Kidney epithelial cell (primary cell): ENCODE data around the gene IFFO2. TPM values are rescaled to one million over a fixed set of nuclear protein-coding genes. Genes with fewer than 3 reads are reported as not detected.

ENCODE experiments used
- DNase-seq: peaks from one replicate; pipeline ENCODE4 v3.0.0-alpha.2; 2010; ENCODE audit warnings: low read depth
- H3K27me3 ChIP-seq: 2 replicates; pipeline ENCODE4 v1.6.0; 2011; ENCODE audit warnings: low read length; ENCODE audit not compliant: control insufficient read depth, insufficient read depth
- H3K36me3 ChIP-seq: 2 replicates; pipeline ENCODE4 v1.5.1; 2011; ENCODE audit warnings: low read length; ENCODE audit not compliant: control insufficient read depth, insufficient read depth
- H3K4me3 ChIP-seq: 2 replicates; pipeline ENCODE4 v1.5.1; 2011; ENCODE audit warnings: low read depth, mild to moderate bottlenecking, control low read depth, low read length
- total RNA-seq: library from RNA; depleted of rRNA; stranded (reverse); fragments of >200 nt; gene quantifications from 2 replicates; pipeline ENCODE4 v1.2.3, GENCODE V29; 2015
- TF ChIP-seq, protein P1 (sequence below): IDR thresholded peaks from 2 replicates; pipeline ENCODE4 v1.5.1; 2011; ENCODE audit warnings: mild to moderate bottlenecking, moderate library complexity, low read length, control low read depth, inconsistent platforms; ENCODE audit not compliant: insufficient read depth, poor library complexity, severe bottlenecking

The IFFO2 gene
- total RNA-seq, 1 donor from 2014 or later: 25.3 TPM

DNA sequence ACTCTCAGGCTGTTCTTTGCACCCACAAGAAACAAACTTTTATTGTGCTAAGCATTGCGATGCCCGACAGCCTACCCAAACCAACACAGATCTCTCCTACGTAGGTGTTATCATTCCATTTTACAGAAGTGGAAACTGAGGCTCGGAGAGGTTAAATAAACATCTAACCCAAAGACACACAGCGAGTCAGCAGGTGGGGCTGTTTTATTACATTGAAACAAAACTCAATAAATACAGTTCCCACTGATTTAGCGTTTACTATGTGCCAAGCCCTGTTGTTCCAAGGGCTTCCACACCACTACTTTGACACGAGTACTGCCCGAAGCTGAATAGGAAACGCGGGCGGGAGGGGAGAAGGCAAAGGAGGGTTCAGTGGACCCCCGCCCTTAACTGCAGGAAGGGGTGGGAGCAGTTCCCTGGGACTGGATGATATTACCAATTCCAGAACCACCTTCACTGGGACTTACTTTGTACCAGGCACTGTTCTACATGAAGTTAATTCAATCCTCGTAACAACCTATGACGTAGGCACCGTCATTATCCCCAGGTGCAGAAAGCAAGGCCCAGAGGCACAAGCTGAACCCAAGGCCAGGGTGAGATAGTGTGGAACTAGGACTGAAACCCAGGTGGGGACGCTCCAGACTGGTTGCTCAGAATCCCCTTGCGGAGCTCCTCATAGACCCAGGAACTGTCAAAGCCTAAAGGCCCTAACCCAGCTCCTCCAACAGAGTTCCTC lies 34.8 kb downstream of the IFFO2 start:
- DNase-seq: no peak
- H3K4me3 ChIP-seq: no peak overlapping the region
- TF ChIP-seq, protein P1, sequence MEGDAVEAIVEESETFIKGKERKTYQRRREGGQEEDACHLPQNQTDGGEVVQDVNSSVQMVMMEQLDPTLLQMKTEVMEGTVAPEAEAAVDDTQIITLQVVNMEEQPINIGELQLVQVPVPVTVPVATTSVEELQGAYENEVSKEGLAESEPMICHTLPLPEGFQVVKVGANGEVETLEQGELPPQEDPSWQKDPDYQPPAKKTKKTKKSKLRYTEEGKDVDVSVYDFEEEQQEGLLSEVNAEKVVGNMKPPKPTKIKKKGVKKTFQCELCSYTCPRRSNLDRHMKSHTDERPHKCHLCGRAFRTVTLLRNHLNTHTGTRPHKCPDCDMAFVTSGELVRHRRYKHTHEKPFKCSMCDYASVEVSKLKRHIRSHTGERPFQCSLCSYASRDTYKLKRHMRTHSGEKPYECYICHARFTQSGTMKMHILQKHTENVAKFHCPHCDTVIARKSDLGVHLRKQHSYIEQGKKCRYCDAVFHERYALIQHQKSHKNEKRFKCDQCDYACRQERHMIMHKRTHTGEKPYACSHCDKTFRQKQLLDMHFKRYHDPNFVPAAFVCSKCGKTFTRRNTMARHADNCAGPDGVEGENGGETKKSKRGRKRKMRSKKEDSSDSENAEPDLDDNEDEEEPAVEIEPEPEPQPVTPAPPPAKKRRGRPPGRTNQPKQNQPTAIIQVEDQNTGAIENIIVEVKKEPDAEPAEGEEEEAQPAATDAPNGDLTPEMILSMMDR: no peak
- no peaks in the 10 kb centered on the region for H3K27me3 ChIP-seq
- H3K36me3 ChIP-seq: no peaks in the 10 kb centered on the region

DNA sequence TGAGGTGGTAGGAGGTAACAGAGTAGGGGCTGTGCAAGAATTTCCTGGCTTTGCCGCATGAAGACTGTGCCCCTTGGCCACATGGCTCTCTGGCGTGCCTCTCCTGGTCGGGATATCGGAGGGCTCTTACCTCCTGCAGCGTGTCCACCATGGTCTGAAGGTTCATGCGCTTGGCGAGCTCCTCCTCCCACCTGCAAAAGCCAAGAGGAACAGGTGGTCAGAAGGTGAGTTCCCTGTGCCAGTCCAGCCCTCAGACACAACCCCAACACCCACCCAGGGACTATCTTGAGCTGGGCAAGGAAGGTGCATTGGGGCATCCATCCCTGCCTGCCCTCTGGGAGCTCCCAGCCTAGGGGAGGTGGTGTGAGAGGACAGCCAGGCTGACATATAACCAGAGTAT lies 35.5 kb downstream of the IFFO2 start:
- H3K4me3 ChIP-seq: no peak overlapping the region
- no peak for DNase-seq
- TF ChIP-seq, protein P1: no peak
- no peaks in the 10 kb centered on the region for H3K27me3 ChIP-seq
- no peaks in the 10 kb centered on the region for H3K36me3 ChIP-seq

DNA sequence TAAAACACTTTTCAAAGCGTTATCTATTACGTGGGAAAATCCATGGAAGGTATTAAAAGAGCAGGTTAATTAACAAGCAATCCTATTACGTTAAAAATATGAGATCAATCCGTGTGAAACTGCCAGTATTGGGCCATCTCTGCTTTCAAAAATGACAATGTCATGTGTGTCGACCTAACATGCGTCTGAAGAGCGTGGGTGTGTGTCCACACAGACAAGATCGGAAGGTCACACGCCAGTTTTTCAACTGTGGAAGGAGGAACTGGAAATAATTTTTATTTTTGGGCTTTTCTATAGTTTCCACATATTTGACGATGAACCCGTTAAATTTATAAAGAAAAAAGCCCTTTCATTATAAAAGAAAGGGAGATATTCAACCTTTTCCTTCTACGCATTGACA lies 36.5 kb downstream of the IFFO2 start:
- H3K36me3 ChIP-seq: no peaks in the 10 kb centered on the region
- DNase-seq: no peak
- no peak overlapping the region for H3K4me3 ChIP-seq
- H3K27me3 ChIP-seq: no peaks in the 10 kb centered on the region
- TF ChIP-seq, protein P1: no peak

DNA sequence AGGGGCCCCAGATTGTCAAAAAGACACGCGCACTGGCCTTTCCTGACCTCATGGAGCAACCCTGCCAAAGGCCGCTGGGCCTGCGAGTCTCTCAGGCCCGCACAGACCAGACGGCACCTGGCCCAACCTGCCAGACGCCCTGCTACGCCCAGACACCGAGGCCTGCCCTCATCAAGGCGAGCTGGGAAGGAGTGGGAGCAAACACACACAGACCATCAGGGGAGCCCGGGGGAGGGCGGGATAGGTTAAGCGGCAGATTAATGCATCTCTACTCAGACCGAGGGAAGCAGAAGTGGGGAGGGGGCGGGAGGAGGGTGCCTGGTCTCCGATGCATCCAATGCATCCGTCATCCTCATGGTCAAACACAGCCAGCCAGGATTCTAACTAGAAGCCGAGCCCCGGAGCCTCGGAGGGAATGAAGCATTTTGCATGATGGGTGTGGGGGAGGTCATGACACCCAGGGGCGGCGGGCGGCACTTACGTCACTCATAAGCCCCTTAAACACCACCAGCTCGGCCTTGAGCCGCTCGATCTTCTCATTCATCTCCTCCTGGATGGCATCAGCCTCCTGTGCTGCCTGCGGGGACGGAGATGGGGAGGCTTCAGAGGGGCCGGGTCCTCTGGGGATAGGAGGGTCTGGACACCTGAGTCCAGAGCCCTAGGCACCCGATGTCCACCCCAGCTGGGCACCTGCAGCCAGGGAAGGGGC lies 37.1 kb downstream of the IFFO2 start:
- no peaks in the 10 kb centered on the region for H3K27me3 ChIP-seq
- no peaks in the 10 kb centered on the region for H3K36me3 ChIP-seq
- TF ChIP-seq, protein P1: no peak
- no peak overlapping the region for H3K4me3 ChIP-seq
- no peak for DNase-seq

DNA sequence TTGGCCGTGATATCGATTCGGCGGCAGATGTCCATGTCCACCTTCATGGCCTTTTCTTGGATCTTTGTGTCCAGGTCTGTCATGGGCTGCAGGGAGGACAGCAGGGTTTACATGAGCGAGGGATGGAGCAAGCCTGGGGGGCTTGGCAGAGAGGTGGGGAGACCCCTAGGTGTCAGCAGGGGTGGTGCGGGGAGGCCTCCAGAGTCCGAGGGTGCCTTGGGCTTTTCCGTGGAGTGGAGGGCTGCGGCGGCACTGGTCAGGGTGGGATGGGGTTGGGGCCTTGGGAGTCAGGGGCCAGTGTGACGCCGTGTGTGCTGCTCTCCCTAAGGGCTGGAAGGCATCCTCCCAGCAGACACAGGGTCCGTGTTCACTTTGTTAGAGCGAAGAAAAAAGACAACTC lies 38.1 kb downstream of the IFFO2 start:
- Histone ChIP-seq H3K36me3 (no peaks in the 10 kb centered on the region), H3K27me3 (no peaks in the 10 kb centered on the region), H3K4me3 (no peak overlapping the region)
- TF ChIP-seq, protein P1: no peak
- no peak for DNase-seq
